ENCODE measurements around the gene CRBN.

Gene CRBN

GRCh38 chr3:3192286-3192675 is 12.8 kb upstream of the CRBN start:
- Histone ChIP-seq H3K9me2 (replicated peaks; ENCODE audit: insufficient read depth, low read length) (no peaks in the 10 kb centered on the region), H3K27me3 (ENCODE audit: low read length) (no peaks in the 10 kb centered on the region), H3K79me2 (ENCODE audit: insufficient read depth, low read length) (no peaks in the 10 kb centered on the region), H3K9me3 (ENCODE audit: insufficient read depth, low read length) (no peaks in the 10 kb centered on the region), H3K27ac (ENCODE audit: low read depth, low read length) (no peak overlapping the region), H3K4me2 (ENCODE audit: low read depth, low read length, poor library complexity, severe bottlenecking) (no peak overlapping the region), H4K20me1 (ENCODE audit: low read depth, low read length) (no peaks in the 10 kb centered on the region), H3K4me3 (ENCODE audit: insufficient read depth, low read length, poor library complexity, severe bottlenecking) (no peak overlapping the region), H3F3A (ENCODE audit: insufficient read depth) (no peaks in the 10 kb centered on the region), H3K36me3 (ENCODE audit: low read length) (no peaks in the 10 kb centered on the region), H3K9ac (ENCODE audit: low read length) (no peak overlapping the region), H2AFZ (ENCODE audit: low read depth, low read length, severe bottlenecking) (no peak overlapping the region)
- no peak for TF ChIP-seq CTCF (IDR thresholded peaks at IDR 0.05; ENCODE audit: insufficient read depth, low read length, poor library complexity, severe bottlenecking)
- TF ChIP-seq EZH2phosphoT487 (conservative IDR thresholded peaks at IDR 0.05; ENCODE audit: low read length), result no peak

GRCh38 chr3:3191675-3192285 is 12.3 kb upstream of the CRBN start:
- Histone ChIP-seq H3K9ac (ENCODE audit: low read length) (no peak overlapping the region), H3K9me2 (replicated peaks; ENCODE audit: insufficient read depth, low read length) (no peaks in the 10 kb centered on the region), H2AFZ (ENCODE audit: low read depth, low read length, severe bottlenecking) (no peak overlapping the region), H4K20me1 (ENCODE audit: low read depth, low read length) (no peaks in the 10 kb centered on the region), H3K27ac (ENCODE audit: low read depth, low read length) (no peak overlapping the region), H3K4me2 (ENCODE audit: low read depth, low read length, poor library complexity, severe bottlenecking) (no peak overlapping the region), H3K4me3 (ENCODE audit: insufficient read depth, low read length, poor library complexity, severe bottlenecking) (no peak overlapping the region), H3K9me3 (ENCODE audit: insufficient read depth, low read length) (no peaks in the 10 kb centered on the region), H3F3A (ENCODE audit: insufficient read depth) (no peaks in the 10 kb centered on the region), H3K36me3 (ENCODE audit: low read length) (no peaks in the 10 kb centered on the region), H3K27me3 (ENCODE audit: low read length) (no peaks in the 10 kb centered on the region), H3K79me2 (ENCODE audit: insufficient read depth, low read length) (no peaks in the 10 kb centered on the region)
- TF ChIP-seq CTCF (IDR thresholded peaks at IDR 0.05; ENCODE audit: insufficient read depth, low read length, poor library complexity, severe bottlenecking), result no peak
- no peak for TF ChIP-seq EZH2phosphoT487 (conservative IDR thresholded peaks at IDR 0.05; ENCODE audit: low read length)

GRCh38 chr3:3189961-3190360 is 10.5 kb upstream of the CRBN start:
- no peaks in the 10 kb centered on the region for H3K79me2 ChIP-seq (ENCODE audit: insufficient read depth, low read length)
- no peak overlapping the region for H3K4me2 ChIP-seq (ENCODE audit: low read depth, low read length, poor library complexity, severe bottlenecking)
- no peak overlapping the region for H3K9ac ChIP-seq (ENCODE audit: low read length)
- H3K27ac ChIP-seq (ENCODE audit: low read depth, low read length), result no peak overlapping the region
- no peak overlapping the region for H2AFZ ChIP-seq (ENCODE audit: low read depth, low read length, severe bottlenecking)
- H3K9me3 ChIP-seq (ENCODE audit: insufficient read depth, low read length), result no peaks in the 10 kb centered on the region
- H3K9me2 ChIP-seq (replicated peaks; ENCODE audit: insufficient read depth, low read length), result no peaks in the 10 kb centered on the region
- no peaks in the 10 kb centered on the region for H3F3A ChIP-seq (ENCODE audit: insufficient read depth)
- H3K36me3 ChIP-seq (ENCODE audit: low read length), result no peaks in the 10 kb centered on the region
- TF ChIP-seq EZH2phosphoT487 (conservative IDR thresholded peaks at IDR 0.05; ENCODE audit: low read length) (no peak), CTCF (IDR thresholded peaks at IDR 0.05; ENCODE audit: insufficient read depth, low read length, poor library complexity, severe bottlenecking) (no peak)
- H3K27me3 ChIP-seq (ENCODE audit: low read length), result no peaks in the 10 kb centered on the region
- H4K20me1 ChIP-seq (ENCODE audit: low read depth, low read length), result no peaks in the 10 kb centered on the region
- H3K4me3 ChIP-seq (ENCODE audit: insufficient read depth, low read length, poor library complexity, severe bottlenecking), result no peak overlapping the region

Measured in SU-DHL-6 (cell line).